GM18517 (cell line): ENCODE results near the gene DVL2.
"Not testable (repeated sequence)": the region's sequence is repeated elsewhere in the genome, so short reads cannot be mapped to it uniquely, and the experiment has no call there.

Experiments
- ATAC-seq: cut with Tn5 transposase; IDR thresholded peaks from one replicate; pipeline ENCODE4 v1.9.1; 2021; ENCODE audit warnings: mild to moderate bottlenecking, moderate library complexity; ENCODE audit not compliant: unreplicated experiment

The DVL2 gene

GRCh38 chr17:7256766-7257456 is 22.6 kb upstream of the DVL2 start:
- no peak for ATAC-seq

DNA sequence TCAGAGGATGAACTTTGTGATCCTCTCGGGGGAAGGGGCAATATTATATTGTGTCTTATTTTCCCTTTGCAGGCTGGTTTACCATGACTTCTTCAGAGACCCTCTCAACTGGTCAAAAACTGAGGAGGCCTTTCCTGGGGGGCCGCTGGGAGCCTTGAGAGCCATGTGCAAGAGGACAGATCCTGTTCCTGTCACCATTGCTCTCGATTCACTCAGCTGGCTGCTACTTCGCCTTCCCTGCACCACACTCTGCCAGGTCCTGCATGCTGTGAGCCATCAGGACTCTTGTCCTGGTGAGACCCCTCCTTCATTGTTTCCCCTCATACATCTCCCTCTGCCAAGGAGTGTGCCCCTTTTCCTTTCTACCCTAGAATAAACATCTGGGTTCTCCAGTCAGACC is 20.2 kb upstream of the DVL2 start:
- ATAC-seq, result no peak

DNA sequence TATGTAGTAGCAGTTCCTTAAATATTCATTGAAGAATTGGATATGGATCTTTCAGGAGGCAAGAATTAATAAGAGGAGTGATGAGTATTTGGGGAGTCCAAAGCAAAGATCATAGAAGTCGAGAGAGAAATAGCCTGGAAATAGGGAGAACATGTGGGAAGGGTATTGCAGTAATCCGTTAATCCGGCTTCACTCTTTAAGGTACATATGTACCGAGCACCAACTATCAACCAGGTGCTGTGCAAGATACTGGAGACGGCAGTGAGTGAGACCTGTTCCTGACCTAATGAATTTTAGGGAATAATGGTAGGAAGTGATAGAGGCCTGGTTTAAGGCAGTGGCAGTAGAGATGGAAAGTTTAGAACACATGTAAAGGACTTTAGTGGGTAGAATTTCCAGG is 18.8 kb upstream of the DVL2 start:
- ATAC-seq, result no peak

- ATAC-seq, result peak; percentile 48
Observed at GRCh38 chr17:7252176-7253043, 18.1 kb upstream of the DVL2 start, which contains the start of gene ELP5. TSS of gene ELP5 (plus strand) at chr17:7252215. CDS start at chr17:7252551, 336 bp downstream.

- peak; percentile 89 for ATAC-seq
Observed at GRCh38 chr17:7251661-7252175, 17.4 kb upstream of the DVL2 start, which contains the start of gene CTDNEP1. TSS of gene CTDNEP1 (minus strand) at chr17:7251734. CDS start at chr17:7251296, 438 bp downstream.

DNA sequence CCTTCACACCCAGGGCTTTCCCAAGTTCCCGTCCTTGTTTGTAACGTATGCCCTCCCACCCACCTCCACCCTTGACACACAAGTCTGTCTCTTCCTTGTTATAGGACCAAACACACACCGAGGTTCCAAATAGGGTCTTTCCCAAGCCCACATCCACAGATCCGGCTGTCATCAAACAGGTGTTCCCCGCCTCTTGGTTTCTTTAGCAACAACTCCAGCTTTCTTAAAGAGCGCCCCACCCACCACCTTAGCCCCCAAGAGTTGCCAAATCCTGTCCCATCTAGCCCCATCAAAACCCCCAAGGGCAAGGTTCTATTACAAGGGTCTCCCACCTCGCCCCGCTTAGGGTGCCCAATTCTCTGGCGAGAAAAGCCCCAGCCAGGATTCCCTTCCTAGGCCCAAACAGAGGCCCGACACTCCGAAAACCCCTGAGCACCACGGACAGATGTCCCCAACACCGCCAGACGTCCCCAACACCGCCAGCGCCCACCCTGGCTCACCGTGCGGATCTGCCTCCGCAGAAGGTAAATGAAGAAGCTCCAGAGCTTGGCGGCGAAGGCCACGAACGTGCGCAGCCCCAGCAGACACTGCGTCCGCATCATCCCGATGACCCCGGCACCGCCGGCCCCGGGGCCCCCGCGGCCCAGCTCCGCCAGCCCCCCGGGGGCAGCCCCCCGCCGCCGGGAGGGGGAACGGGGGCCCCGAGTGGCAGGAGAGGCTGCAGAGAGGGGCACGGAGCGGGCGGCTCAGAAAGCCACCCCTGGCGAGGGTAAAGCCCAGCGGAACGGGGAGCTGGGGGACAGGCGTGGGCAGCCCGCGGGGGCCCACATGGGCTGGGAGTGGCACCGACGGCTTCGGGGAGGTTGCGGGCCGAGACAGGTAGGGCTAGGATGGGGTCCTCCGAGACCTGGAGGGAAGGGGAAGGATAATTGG is 16.6 kb upstream of the DVL2 start:
- no peak for ATAC-seq

- no peak for ATAC-seq
Observed at GRCh38 chr17:7249830-7250229, 15.5 kb upstream of the DVL2 start.

GRCh38 chr17:7249214-7249613 is 14.9 kb upstream of the DVL2 start:
- no peak for ATAC-seq

DNA sequence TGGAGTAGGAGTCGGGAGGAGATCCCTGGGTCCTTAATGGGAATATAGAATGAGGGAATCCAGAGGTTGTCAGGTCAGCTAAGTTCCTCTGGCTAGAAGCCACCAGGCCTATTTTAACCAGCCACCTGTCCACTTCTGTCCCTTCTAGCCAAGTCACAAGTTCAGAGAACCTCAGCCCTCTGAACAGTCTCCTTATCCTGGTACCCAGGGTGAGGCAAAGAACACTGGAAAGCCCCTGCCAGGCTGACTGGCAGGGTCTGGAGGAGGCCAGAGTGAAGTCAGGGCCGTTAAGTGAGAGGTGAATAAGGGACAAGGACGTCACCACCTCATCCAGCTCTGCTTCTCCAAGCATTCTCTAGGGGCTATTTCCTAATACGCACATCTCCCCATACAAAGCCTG is 14.5 kb upstream of the DVL2 start:
- ATAC-seq, result no peak

GRCh38 chr17:7246779-7247178 is 12.5 kb upstream of the DVL2 start:
- ATAC-seq, result no peak

- not testable (repeated sequence) for ATAC-seq
Observed at GRCh38 chr17:7243838-7244237, 9.5 kb upstream of the DVL2 start.

- no peak for ATAC-seq
Observed at GRCh38 chr17:7243453-7243729, 9.1 kb upstream of the DVL2 start.

GRCh38 chr17:7242717-7243452 is 8.6 kb upstream of the DVL2 start:
- peak; percentile 52 for ATAC-seq

- peak; percentile 27 for ATAC-seq
Observed at GRCh38 chr17:7241783-7242716, 7.7 kb upstream of the DVL2 start, which contains the start of gene GABARAP. TSS of gene GABARAP (minus strand) at chr17:7242449. CDS start at chr17:7242330, 119 bp downstream.

- ATAC-seq, result no peak
Observed at GRCh38 chr17:7241090-7241733, 6.9 kb upstream of the DVL2 start.

DNA sequence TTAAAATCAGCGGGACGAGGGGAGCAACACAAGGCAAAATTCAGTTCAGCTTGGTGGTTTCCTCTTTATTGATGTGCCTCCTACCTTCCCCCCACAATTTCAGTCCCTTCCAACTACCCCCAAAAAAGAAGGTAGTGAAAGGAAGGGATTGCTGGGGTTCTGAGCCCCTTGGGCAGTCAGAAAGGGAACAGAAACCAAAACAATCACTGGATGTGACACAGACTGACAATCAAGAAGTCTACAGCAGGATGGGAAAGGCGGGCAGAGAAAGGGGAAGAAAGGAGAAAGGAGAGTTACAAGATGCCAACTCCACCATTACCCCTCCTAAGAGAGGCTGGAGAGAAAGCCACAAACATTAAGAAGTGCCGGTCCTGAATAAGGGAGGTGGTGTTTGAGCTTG is 6.1 kb upstream of the DVL2 start:
- ATAC-seq, result no peak

GRCh38 chr17:7239091-7240027 is 5.0 kb upstream of the DVL2 start, which contains the start of gene PHF23:
TSS of gene PHF23 (minus strand) at chr17:7239457. CDS start at chr17:7239279, 178 bp downstream.
- ATAC-seq, result peak; percentile 46
